MM.1S (cell line): Measurements from ENCODE around the gene CHCHD6.

ENCODE experiments used
- EZH2 ChIP-seq: fragments of 300-600 bp; sonication (generic); optimal IDR thresholded peaks from 2 replicates; pipeline ENCODE3; 2017; ENCODE audit warnings: low read depth, mild to moderate bottlenecking, antibody characterized with exemption, low read length, mixed read lengths
- EZH2phosphoT487 ChIP-seq: fragments of 300-600 bp; sonication (generic); IDR thresholded peaks from 2 replicates; pipeline ENCODE4 v1.6.1; 2018; ENCODE audit warnings: antibody characterized with exemption, low read length
- TF ChIP-seq, protein P1 (sequence below): fragments of 300-600 bp; sonication (generic); IDR thresholded peaks from 2 replicates; pipeline ENCODE4 v1.5.1; 2016; ENCODE audit warnings: antibody characterized with exemption, low read length, mixed read lengths

DNA sequence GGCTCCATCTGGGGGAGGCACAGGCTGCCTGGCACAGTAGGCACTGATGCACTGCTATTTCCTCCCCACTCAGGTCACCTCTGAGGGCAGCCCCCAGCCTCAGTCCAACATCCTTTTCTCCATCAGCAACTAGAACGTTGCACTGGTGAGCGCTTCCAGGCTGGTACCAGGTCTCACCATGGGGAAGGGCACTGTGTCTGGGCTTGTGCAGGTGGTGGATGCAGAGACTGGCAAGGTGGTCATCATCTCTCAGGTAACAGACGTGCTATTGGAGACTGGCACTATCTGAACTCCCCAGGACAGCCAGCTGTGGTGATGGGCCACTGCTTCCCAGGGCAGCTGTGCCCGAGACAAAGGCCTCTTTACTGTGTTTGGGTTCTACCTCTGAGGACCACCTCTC, 40.8 kb upstream of the CHCHD6 start:
- TF ChIP-seq EZH2phosphoT487 = no peak
- TF ChIP-seq, protein P1, sequence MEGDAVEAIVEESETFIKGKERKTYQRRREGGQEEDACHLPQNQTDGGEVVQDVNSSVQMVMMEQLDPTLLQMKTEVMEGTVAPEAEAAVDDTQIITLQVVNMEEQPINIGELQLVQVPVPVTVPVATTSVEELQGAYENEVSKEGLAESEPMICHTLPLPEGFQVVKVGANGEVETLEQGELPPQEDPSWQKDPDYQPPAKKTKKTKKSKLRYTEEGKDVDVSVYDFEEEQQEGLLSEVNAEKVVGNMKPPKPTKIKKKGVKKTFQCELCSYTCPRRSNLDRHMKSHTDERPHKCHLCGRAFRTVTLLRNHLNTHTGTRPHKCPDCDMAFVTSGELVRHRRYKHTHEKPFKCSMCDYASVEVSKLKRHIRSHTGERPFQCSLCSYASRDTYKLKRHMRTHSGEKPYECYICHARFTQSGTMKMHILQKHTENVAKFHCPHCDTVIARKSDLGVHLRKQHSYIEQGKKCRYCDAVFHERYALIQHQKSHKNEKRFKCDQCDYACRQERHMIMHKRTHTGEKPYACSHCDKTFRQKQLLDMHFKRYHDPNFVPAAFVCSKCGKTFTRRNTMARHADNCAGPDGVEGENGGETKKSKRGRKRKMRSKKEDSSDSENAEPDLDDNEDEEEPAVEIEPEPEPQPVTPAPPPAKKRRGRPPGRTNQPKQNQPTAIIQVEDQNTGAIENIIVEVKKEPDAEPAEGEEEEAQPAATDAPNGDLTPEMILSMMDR = no peak
- no peak for TF ChIP-seq EZH2
